ENCODE measurements around the gene COQ5. TPM values are rescaled to one million over a fixed set of nuclear protein-coding genes. Genes with fewer than 3 reads are reported as not detected.

The COQ5 gene
- total RNA-seq (2013), result 27.3 TPM
- 10 to 100 TPM in 2 of 3 donors, 1 to 10 TPM in 1; 9.3 to 38.9 (median 30.6) TPM for polyA plus RNA-seq
- polyA minus RNA-seq, result 5.3 and 8.3 TPM in 2 replicates
- 1.6 to 9.8 (median 6.2) reads per million in 11 experiments for total RNA-seq

- peak within 1 kb of the TSS; percentile 77 to 94 for H3K27ac ChIP-seq (ENCODE audit: low read depth in 1 of 2, low read length in 2 of 2)
- H3K27ac Mint-ChIP-seq, result peak within 1 kb of the TSS; percentile 97 to 99 (median 98)
- H3K9ac ChIP-seq (ENCODE audit: insufficient read depth, low read length, poor library complexity, severe bottlenecking), result peak within 1 kb of the TSS; percentile 73
- peak; percentile 69 to 76 (median 73) for DNase-seq
- intact Hi-C loops (cut with micrococcal nuclease), result no loop called here
- no peaks in the 10 kb centered on the region for H3K27me3 Mint-ChIP-seq (ENCODE audit: low read depth in 3 of 3)
- TF ChIP-seq CTCF (IDR thresholded peaks at IDR 0.05), result no peak
- 0% methylated on average over 31 of the region's 38 CpGs for WGBS (ENCODE audit: insufficient coverage)
- no peaks in the 10 kb centered on the region for H3K27me3 ChIP-seq (ENCODE audit: control insufficient read depth in 2 of 2, insufficient read depth in 2 of 2, low read length in 2 of 2)
- peaks cover 0 to under 1% of the 10 kb centered on the region in 2 donors for H3K36me3 ChIP-seq (replicated peaks in 1 of 2; ENCODE audit: control insufficient read depth in 1 of 2, insufficient read depth in 2 of 2, low read length in 2 of 2)
- H4K20me1 ChIP-seq (ENCODE audit: insufficient read depth, low read length), result no peaks in the 10 kb centered on the region
- H3K79me2 ChIP-seq (ENCODE audit: insufficient read depth, low read length), result peaks cover 8% of the 10 kb centered on the region
- peak within 1 kb of the TSS; percentile 89 for H2AFZ ChIP-seq (ENCODE audit: insufficient read depth, low read depth, low read length, poor library complexity, severe bottlenecking)
- H3K4me3 Mint-ChIP-seq, result peak within 1 kb of the TSS; percentile 97 to 99
- peak within 1 kb of the TSS; percentile 89 to 99 (median 93) for H3K4me3 ChIP-seq (replicated peaks in 1 of 3; ENCODE audit: low read depth in 2 of 3, low read length in 3 of 3)
- no peaks in the 10 kb centered on the region for H3K9me3 ChIP-seq (replicated peaks in 1 of 2; ENCODE audit: control insufficient read depth in 1 of 2, insufficient read depth in 1 of 2, low read length in 2 of 2)
- H3K4me1 Mint-ChIP-seq, result peaks cover 13% of the 10 kb centered on the region
- H3K36me3 Mint-ChIP-seq, result peaks cover 0 to 4% of the 10 kb centered on the region in 2 donors
- H3K9me3 Mint-ChIP-seq, result no peaks in the 10 kb centered on the region
- H3K4me1 ChIP-seq (ENCODE audit: control insufficient read depth in 1 of 2, insufficient read depth in 2 of 2, low read length in 2 of 2), result peaks cover 18 to 19% of the 10 kb centered on the region in 2 donors
- peak within 1 kb of the TSS; percentile 93 for H3K4me2 ChIP-seq (replicated peaks; ENCODE audit: extremely low read depth, low read length, poor library complexity, severe bottlenecking)
These were observed at the start of gene COQ5 for GRCh38 chr12:120528861-120529525. COQ5 (minus strand) TSS chr12:120529158; CDS start chr12:120529141, 17 bp downstream.

GRCh38 chr12:120574106-120574505 is 45.1 kb upstream of the COQ5 start:
- intact Hi-C loops (cut with micrococcal nuclease), result loop anchor here in 1 of 2 donors (10.0 kb wide), 1 partner anchor 541 kb away; no protein-coding TSS in a partner anchor
- no peak for DNase-seq
- Histone ChIP-seq H3K27ac (ENCODE audit: low read depth in 1 of 2, low read length in 2 of 2) (no peak overlapping the region), H3K4me2 (replicated peaks; ENCODE audit: extremely low read depth, low read length, poor library complexity, severe bottlenecking) (no peak overlapping the region), H3K79me2 (ENCODE audit: insufficient read depth, low read length) (no peaks in the 10 kb centered on the region), H3K4me3 (replicated peaks in 1 of 3; ENCODE audit: low read depth in 2 of 3, low read length in 3 of 3) (no peak overlapping the region), H2AFZ (ENCODE audit: insufficient read depth, low read depth, low read length, poor library complexity, severe bottlenecking) (no peak overlapping the region), H3K27me3 (ENCODE audit: control insufficient read depth in 2 of 2, insufficient read depth in 2 of 2, low read length in 2 of 2) (no peaks in the 10 kb centered on the region), H3K36me3 (replicated peaks in 1 of 2; ENCODE audit: control insufficient read depth in 1 of 2, insufficient read depth in 2 of 2, low read length in 2 of 2) (peaks cover 93 to 100% of the 10 kb centered on the region in 2 donors), H4K20me1 (ENCODE audit: insufficient read depth, low read length) (peaks cover 79% of the 10 kb centered on the region), H3K9ac (ENCODE audit: insufficient read depth, low read length, poor library complexity, severe bottlenecking) (no peak overlapping the region), H3K9me3 (replicated peaks in 1 of 2; ENCODE audit: control insufficient read depth in 1 of 2, insufficient read depth in 1 of 2, low read length in 2 of 2) (no peaks in the 10 kb centered on the region), H3K4me1 (ENCODE audit: control insufficient read depth in 1 of 2, insufficient read depth in 2 of 2, low read length in 2 of 2) (no peaks in the 10 kb centered on the region)
- TF ChIP-seq CTCF (IDR thresholded peaks at IDR 0.05), result no peak
- H3K27ac Mint-ChIP-seq, result peak overlapping the region in 4 of 7 donors; percentile 35 to 46 (median 42)
- H3K9me3 Mint-ChIP-seq, result no peaks in the 10 kb centered on the region
- WGBS (ENCODE audit: insufficient coverage), result no CpG with 5 or more reads among the region's 2 CpGs
- H3K36me3 Mint-ChIP-seq, result peaks cover 84 to 99% of the 10 kb centered on the region in 2 donors
- H3K4me3 Mint-ChIP-seq, result no peak overlapping the region
- no peaks in the 10 kb centered on the region for H3K27me3 Mint-ChIP-seq (ENCODE audit: low read depth in 3 of 3)
- peaks cover 4% of the 10 kb centered on the region for H3K4me1 Mint-ChIP-seq
